Brain microvascular endothelial cell (primary cell): ENCODE results near the gene OR8K3.

Experiments used
- DNase-seq: peaks from one replicate; pipeline ENCODE4 v3.0.0-alpha.2; 2020
- H3K27ac ChIP-seq: fragments of 250-450 bp; sonication (Bioruptor Pico); 2 replicates; pipeline ENCODE4 v1.5.1; 2020; ENCODE audit warnings: mild to moderate bottlenecking, moderate library complexity
- H3K27me3 ChIP-seq: fragments of 250-450 bp; sonication (Bioruptor Pico); replicated peaks from 2 replicates; pipeline ENCODE4 v1.5.1; 2020; ENCODE audit warnings: mild to moderate bottlenecking
- H3K36me3 ChIP-seq: fragments of 250-450 bp; sonication (Bioruptor Pico); replicated peaks from 2 replicates; pipeline ENCODE4 v1.5.1; 2020; ENCODE audit warnings: mild to moderate bottlenecking
- H3K4me3 ChIP-seq: 2 replicates; pipeline ENCODE4 v1.5.1; 2011; ENCODE audit warnings: low read depth, mild to moderate bottlenecking, control low read depth, low read length, moderate library complexity
- in situ Hi-C: cut with HindIII; loops from 2 replicates; pipeline ENCODE4 v1.10.0; 2017; ENCODE audit warnings: low sequenced_read_pairs, low pct_ligation_motif_present
- TF ChIP-seq, protein P1 (sequence below): IDR thresholded peaks from 2 replicates; pipeline ENCODE4 v1.5.1; 2011; ENCODE audit warnings: low read depth, mild to moderate bottlenecking, moderate library complexity, low read length, control low read depth, inconsistent platforms; ENCODE audit errors: missing control alignments

The OR8K3 gene

GRCh38 chr11:56331861-56332491 is 17.0 kb downstream of the OR8K3 start:
- TF ChIP-seq, protein P1, sequence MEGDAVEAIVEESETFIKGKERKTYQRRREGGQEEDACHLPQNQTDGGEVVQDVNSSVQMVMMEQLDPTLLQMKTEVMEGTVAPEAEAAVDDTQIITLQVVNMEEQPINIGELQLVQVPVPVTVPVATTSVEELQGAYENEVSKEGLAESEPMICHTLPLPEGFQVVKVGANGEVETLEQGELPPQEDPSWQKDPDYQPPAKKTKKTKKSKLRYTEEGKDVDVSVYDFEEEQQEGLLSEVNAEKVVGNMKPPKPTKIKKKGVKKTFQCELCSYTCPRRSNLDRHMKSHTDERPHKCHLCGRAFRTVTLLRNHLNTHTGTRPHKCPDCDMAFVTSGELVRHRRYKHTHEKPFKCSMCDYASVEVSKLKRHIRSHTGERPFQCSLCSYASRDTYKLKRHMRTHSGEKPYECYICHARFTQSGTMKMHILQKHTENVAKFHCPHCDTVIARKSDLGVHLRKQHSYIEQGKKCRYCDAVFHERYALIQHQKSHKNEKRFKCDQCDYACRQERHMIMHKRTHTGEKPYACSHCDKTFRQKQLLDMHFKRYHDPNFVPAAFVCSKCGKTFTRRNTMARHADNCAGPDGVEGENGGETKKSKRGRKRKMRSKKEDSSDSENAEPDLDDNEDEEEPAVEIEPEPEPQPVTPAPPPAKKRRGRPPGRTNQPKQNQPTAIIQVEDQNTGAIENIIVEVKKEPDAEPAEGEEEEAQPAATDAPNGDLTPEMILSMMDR, result no peak
- Histone ChIP-seq H3K36me3 (no peaks in the 10 kb centered on the region), H3K27me3 (no peaks in the 10 kb centered on the region), H3K27ac (no peak overlapping the region), H3K4me3 (no peak overlapping the region)
- no peak for DNase-seq
- in situ Hi-C loops, result no loop called here

GRCh38 chr11:56333156-56333555 is 18.2 kb downstream of the OR8K3 start:
- H3K4me3 ChIP-seq, result no peak overlapping the region
- no peaks in the 10 kb centered on the region for H3K36me3 ChIP-seq
- TF ChIP-seq, protein P1, result no peak
- in situ Hi-C loops, result no loop called here
- no peak for DNase-seq
- H3K27me3 ChIP-seq, result no peaks in the 10 kb centered on the region
- H3K27ac ChIP-seq, result no peak overlapping the region

DNA sequence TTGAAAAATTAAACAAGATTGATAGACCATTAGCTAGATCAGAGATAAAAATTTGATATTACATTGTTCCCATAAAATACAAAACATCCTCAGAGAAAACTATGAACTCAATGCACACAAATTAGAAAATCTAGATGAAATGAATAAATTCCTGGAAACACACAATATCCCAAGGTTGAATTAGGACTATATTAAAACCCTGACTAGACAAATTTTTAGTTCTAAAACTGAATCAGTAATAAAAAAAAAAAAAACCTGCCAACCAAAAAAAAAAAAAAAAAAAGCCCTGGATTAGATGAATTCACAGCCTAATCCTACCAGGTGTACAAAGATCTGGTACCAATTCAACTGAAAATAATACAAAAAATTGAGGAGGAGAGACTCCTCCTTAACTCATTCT is 25.3 kb downstream of the OR8K3 start:
- Histone ChIP-seq H3K36me3 (no peaks in the 10 kb centered on the region), H3K27me3 (no peaks in the 10 kb centered on the region)
- in situ Hi-C loops, result no loop called here

DNA sequence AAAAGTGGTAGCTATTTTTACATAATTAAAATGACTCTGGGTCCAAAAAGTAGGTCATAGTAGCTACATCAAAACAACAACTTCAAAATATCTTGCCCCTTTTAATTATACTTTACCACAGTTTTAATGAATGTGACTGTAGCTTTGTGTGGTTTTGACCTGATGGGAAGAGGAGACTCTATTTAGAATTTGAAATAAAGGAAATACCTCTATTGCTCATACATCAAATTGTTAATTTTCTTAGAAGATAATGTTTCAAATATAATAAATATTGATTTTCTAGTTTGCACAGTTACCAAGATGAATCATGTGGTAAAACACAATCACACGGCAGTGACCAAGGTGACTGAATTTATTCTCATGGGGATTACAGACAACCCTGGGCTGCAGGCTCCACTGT is 30.8 kb downstream of the OR8K3 start, which contains the start of gene OR8K1:
OR8K1 (plus strand) TSS at position 301 of the 400 bp plus-strand sequence; CDS start at position 301, 0 bp downstream.
- H3K27me3 ChIP-seq, result no peaks in the 10 kb centered on the region
- no peak for DNase-seq
- TF ChIP-seq, protein P1, result no peak
- H3K4me3 ChIP-seq, result no peak within 1 kb of the TSS
- H3K27ac ChIP-seq, result no peak within 1 kb of the TSS
- in situ Hi-C loops, result no loop called here
- no peaks in the 10 kb centered on the region for H3K36me3 ChIP-seq

More for the DNA sequence above, 25.3 kb downstream of the OR8K3 start:
- no peak overlapping the region for H3K4me3 ChIP-seq
- TF ChIP-seq, protein P1, result no peak
- no peak for DNase-seq
- H3K27ac ChIP-seq, result no peak overlapping the region

DNA sequence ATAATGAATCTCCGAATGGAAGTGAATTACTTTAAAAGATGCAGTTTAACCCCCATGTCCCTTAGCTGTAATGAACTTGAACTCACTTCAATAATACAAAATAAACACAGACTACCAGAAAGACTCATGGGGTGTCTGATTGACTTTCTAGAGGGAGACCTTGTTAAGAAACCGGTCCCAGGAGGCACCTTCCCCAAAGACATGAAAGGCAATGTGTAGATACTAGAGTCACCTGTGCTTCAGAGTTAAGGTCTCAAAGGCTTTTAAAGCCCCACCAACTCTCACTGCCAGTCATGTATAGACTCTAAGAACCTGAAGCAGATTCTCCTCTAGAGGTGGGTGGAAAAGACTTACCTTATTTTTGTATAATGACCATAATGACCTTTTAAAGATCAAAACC is 39.0 kb downstream of the OR8K3 start, which contains the start of gene OR8J1:
OR8J1 (plus strand) TSS at position 301 of the 400 bp plus-strand sequence. CDS start 5,956 bp downstream, outside the sequence.
- in situ Hi-C loops, result no loop called here
- Histone ChIP-seq H3K27ac (no peak within 1 kb of the TSS), H3K36me3 (no peaks in the 10 kb centered on the region), H3K4me3 (no peak within 1 kb of the TSS), H3K27me3 (no peaks in the 10 kb centered on the region)
- TF ChIP-seq, protein P1, result no peak
- DNase-seq, result no peak
